GM10248 (cell line): ENCODE data around the gene TMC7.

Experiments used
- CTCF ChIA-PET: fragments of 300-600 bp; sonication (Branson Sonifier 250); formaldehyde crosslinking; extraction: SDS; loops from one replicate; lab custom pipeline; 2021; ENCODE audit warnings: antibody characterized with exemption; lab: Yijun Ruan, JAX
- POLR2A ChIA-PET: fragments of 350-650 bp; sonication (Branson Sonifier 250); formaldehyde crosslinking; extraction: SDS; loops from one replicate; lab custom pipeline; 2020; ENCODE audit warnings: antibody characterized with exemption; lab: Yijun Ruan, JAX
- DNase-seq: peaks from one replicate; pipeline ENCODE4 v3.0.0; 2012; ENCODE audit errors: extremely low spot score
- CTCF ChIP-seq: IDR thresholded peaks from 2 replicates; pipeline ENCODE4 v1.5.1; 2012; ENCODE audit warnings: mild to moderate bottlenecking, low read depth; ENCODE audit errors: extremely low read depth, missing control alignments, control extremely low read depth

Gene TMC7

GRCh38 chr16:19084139-19084538 lies 100.4 kb downstream of the TMC7 start:
- TF ChIP-seq CTCF = no peak
- ChIA-PET CTCF (interaction anchor here (1.0 to 6.4 kb wide), 10 partner anchors 13 to 471 kb away, joined by 3 to 75 read pairs (median 14); partner anchors contain the start of gene VPS35L), POLR2A (no interaction called here)
- DNase-seq = no peak

GRCh38 chr16:19084879-19085278 lies 101.1 kb downstream of the TMC7 start:
- TF ChIP-seq CTCF = no peak
- ChIA-PET POLR2A (no interaction called here), CTCF (interaction anchor here (1.0 to 6.4 kb wide), 19 partner anchors 8 to 471 kb away, joined by 3 to 75 read pairs (median 14); partner anchors contain the start of genes ITPRIPL2 and VPS35L)

GRCh38 chr16:19085679-19086200 lies 102.0 kb downstream of the TMC7 start:
- TF ChIP-seq CTCF = no peak
- CTCF ChIA-PET = interaction anchor here (0.7 to 6.4 kb wide), 44 partner anchors 9 to 470 kb away, joined by 3 to 75 read pairs (median 4); partner anchors contain the start of genes COQ7, ITPRIPL2 and VPS35L
- no peak for DNase-seq
- POLR2A ChIA-PET = no interaction called here

More at GRCh38 chr16:19084879-19085278, 101.1 kb downstream of the TMC7 start:
- no peak for DNase-seq

- ChIA-PET CTCF (interaction anchor here (0.7 to 6.4 kb wide), 49 partner anchors 8 to 469 kb away, joined by 3 to 75 read pairs (median 4); partner anchors contain the start of genes COQ7, ITPRIPL2 and VPS35L), POLR2A (no interaction called here)
- peak; percentile 96 for TF ChIP-seq CTCF
- peak; percentile 87 for DNase-seq
These were observed 102.8 kb downstream of the TMC7 start for GRCh38 chr16:19086322-19087199.

- CTCF ChIA-PET = interaction anchor here (6.4 kb wide), 1 partner anchor 286 kb away, joined by 75 read pairs; no protein-coding TSS in a partner anchor
- POLR2A ChIA-PET = no interaction called here
- no peak for DNase-seq
- TF ChIP-seq CTCF = no peak
These were observed 104.7 kb downstream of the TMC7 start for GRCh38 chr16:19088341-19088916.

- no peak for TF ChIP-seq CTCF
- CTCF ChIA-PET = interaction anchor here (0.9 to 6.4 kb wide), 2 partner anchors 90 to 285 kb away, joined by 3 to 75 read pairs; no protein-coding TSS in a partner anchor
- POLR2A ChIA-PET = no interaction called here
- DNase-seq = no peak
These were observed 105.7 kb downstream of the TMC7 start for GRCh38 chr16:19089410-19089955.
